GM18520 (cell line): ENCODE measurements around the gene TTC27.
"Not testable (repeated sequence)": the region's sequence is repeated elsewhere in the genome, so short reads cannot be mapped to it uniquely, and the experiment has no call there.

Experiments used
- ATAC-seq: cut with Tn5 transposase; IDR thresholded peaks from one replicate; pipeline ENCODE4 v1.9.1; 2021; ENCODE audit not compliant: unreplicated experiment

Gene TTC27

DNA sequence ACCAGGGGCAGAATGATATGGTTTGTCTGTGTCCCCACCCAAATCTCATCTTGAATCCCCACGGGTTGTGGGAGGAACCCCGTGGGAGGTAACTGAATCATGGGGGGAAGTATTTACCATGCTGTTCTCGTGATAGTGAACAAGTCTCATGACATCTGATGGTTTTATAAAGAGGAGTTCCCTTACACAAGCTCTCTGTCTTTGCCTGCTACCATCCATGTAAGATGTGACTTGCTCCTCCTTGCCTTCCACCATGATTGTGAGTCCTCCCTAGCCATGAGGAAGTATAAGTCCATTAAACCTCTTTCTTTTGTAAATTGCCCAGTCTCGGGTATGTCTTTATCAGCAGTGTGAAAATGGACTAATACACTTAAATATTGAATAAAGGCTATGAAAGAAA lies 218.4 kb downstream of the TTC27 start:
- ATAC-seq, result not testable (repeated sequence)

GRCh38 chr2:32847734-32848133 lies 219.9 kb downstream of the TTC27 start:
- ATAC-seq, result no peak

DNA sequence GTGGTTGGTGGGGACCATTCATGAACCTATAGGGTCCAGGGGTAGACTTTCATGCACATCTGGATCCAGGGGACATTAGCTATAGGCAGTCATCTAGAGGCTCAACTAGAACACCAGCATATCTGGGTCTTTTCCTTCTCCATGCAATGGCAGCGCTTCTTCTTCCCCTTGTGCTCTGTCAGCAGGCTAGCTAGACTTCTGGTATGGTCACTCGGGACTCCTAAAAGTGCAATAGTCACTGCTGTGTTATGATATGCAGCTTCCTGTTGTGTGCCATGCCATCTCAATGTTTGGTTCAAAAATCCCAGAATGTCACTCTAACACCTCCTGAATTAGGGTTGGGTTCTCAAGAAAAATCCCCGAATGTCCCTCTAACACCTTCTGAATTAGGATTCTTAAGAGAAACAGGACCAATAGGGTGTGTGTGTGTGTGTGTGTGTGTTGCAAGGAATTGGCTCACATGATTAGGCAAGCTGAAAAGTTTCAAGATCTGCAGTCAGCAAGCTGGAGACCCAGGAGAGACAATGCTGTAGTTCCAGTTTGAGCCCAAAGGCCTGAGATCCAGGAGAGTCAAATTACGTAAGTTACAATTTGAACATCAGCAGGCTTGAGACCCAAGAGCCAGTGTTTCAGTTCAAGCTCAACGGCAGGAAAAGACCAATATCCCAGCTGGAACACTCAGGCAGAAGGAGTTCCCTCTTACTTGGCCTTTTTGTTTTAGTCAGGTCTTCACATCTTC lies 221.8 kb downstream of the TTC27 start:
- no peak for ATAC-seq

GRCh38 chr2:32851777-32852439 lies 224.1 kb downstream of the TTC27 start:
- no peak for ATAC-seq

- no peak for ATAC-seq
These were observed 225.0 kb downstream of the TTC27 start for GRCh38 chr2:32852856-32853255.

DNA sequence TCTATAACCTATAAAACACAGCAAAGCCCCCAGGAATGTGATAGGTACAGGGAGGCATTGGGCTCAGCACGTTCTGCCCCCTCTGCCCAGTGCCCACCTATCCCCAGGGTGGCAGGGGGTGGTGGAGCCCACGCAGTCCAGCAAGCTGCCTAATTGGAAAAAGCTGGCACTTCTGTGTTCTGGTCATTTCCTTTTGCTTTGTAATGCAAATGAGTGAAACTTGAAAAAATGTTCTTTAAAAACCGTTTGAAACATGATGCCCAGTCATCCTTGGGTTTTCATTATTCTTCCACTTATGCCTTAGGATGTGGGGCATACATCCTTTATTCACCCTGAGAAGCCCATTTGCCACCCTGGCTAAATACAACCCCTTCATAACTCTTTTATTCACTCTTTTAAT lies 229.0 kb downstream of the TTC27 start:
- ATAC-seq, result no peak

GRCh38 chr2:32858713-32859112 lies 230.9 kb downstream of the TTC27 start:
- no peak for ATAC-seq

GRCh38 chr2:32860385-32860784 lies 232.5 kb downstream of the TTC27 start:
- no peak for ATAC-seq

GRCh38 chr2:32862269-32863055 lies 234.6 kb downstream of the TTC27 start:
- no peak for ATAC-seq

DNA sequence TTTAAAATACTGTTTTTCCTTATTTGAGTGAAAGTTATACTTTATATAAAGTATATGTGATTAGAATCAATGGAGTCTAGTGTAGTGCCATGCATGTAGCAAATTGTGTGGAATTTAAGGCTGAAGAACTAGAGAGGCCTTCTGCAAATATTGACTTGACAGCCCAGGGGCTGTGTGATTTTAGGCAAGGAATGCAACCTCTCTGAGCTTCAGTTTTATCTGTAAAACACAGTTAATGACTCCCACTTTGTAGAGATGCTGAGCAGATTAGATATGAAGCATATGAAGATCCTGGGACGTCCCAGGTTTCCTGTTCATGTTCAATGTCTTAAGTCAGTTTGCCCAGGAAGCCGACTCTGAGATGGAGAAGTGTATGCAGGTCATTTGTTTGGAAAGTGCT lies 235.5 kb downstream of the TTC27 start:
- ATAC-seq, result no peak

- no peak for ATAC-seq
These were observed 236.0 kb downstream of the TTC27 start for GRCh38 chr2:32863803-32864202.

DNA sequence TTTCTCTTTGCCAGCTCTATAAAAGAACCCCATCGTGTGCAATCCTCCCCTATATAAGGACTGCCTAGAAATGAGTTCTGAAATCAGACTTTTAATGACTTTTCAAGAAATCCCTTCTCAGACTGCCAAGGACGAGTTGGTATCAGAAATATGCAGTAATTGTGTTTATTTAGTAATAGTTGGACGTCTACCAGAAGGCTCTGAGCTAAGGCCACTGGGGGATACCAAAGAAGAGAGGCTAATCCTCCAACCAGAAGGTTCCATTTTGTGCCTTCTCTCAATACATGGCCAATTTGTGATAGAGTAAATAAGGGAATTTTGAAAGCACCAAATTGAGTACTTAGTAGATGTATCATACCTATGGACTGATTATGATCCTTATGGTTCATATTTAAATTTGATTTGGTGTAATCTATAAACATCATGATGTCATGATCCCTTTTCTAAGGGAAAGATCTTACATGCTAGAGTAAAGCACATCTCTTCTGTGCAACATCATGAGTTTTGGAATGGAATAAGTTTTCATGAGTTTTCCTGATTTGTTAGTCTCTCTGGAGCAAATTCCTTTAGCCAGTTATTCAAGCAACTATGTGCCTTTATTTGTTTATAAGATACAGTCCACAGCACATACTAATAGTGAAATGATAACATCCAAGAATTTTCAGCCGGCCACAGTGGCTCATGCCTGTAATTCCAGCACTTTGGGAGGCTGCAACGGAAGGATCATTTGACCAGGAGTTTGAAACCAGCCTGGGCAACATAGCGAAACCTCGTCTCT lies 236.7 kb downstream of the TTC27 start:
- ATAC-seq, result no peak

GRCh38 chr2:32865399-32866068 lies 237.7 kb downstream of the TTC27 start:
- ATAC-seq, result no peak

GRCh38 chr2:32866462-32866861 lies 238.6 kb downstream of the TTC27 start:
- ATAC-seq, result not testable (repeated sequence)
